Measurements from ENCODE around the gene PREX1. TPM values are rescaled to one million over a fixed set of nuclear protein-coding genes. Genes with fewer than 3 reads are reported as not detected.
A peak's percentile ranks its signal among the peaks of the same experiment; 100 is the strongest.

PREX1 gene
- total and polyA plus RNA-seq, 2 experiments from 2014 or later = 4.5 to 12.5 TPM

- H3K4me3 ChIP-seq = no peak overlapping the region
- H3K27ac ChIP-seq = peak overlapping the region; percentile 84
- no peaks in the 10 kb centered on the region for H3K36me3 ChIP-seq
- TF ChIP-seq CTCF (IDR thresholded peaks at IDR 0.05; ENCODE audit: low read depth, low read length) = no peak
- no peaks in the 10 kb centered on the region for H3K9me3 ChIP-seq (ENCODE audit: low read depth)
- peaks cover 18% of the 10 kb centered on the region for H3K4me1 ChIP-seq (ENCODE audit: low read depth)
- no peak for DNase-seq (ENCODE audit: low read depth in 1 of 2, low spot score in 1 of 2)
- H3K27me3 ChIP-seq = no peaks in the 10 kb centered on the region
These were observed 129.1 kb downstream of the PREX1 start for GRCh38 chr20:48698507-48699267.

GRCh38 chr20:48697845-48698491, 129.8 kb downstream of the PREX1 start:
- Histone ChIP-seq H3K27me3 (no peaks in the 10 kb centered on the region), H3K9me3 (ENCODE audit: low read depth) (no peaks in the 10 kb centered on the region), H3K4me1 (ENCODE audit: low read depth) (peaks cover 18% of the 10 kb centered on the region), H3K27ac (peak overlapping the region; percentile 84), H3K36me3 (no peaks in the 10 kb centered on the region), H3K4me3 (no peak overlapping the region)
- TF ChIP-seq CTCF (IDR thresholded peaks at IDR 0.05; ENCODE audit: low read depth, low read length) = no peak
- peak; percentile 94 to 97 for DNase-seq (ENCODE audit: low read depth in 1 of 2, low spot score in 1 of 2)

GRCh38 chr20:48696671-48697070, 131.1 kb downstream of the PREX1 start:
- H3K4me3 ChIP-seq = no peak overlapping the region
- no peaks in the 10 kb centered on the region for H3K9me3 ChIP-seq (ENCODE audit: low read depth)
- DNase-seq (ENCODE audit: low read depth in 1 of 2, low spot score in 1 of 2) = no peak
- no peaks in the 10 kb centered on the region for H3K27me3 ChIP-seq
- H3K27ac ChIP-seq = no peak overlapping the region
- H3K36me3 ChIP-seq = no peaks in the 10 kb centered on the region
- H3K4me1 ChIP-seq (ENCODE audit: low read depth) = peaks cover 18% of the 10 kb centered on the region
- no peak for TF ChIP-seq CTCF (IDR thresholded peaks at IDR 0.05; ENCODE audit: low read depth, low read length)

- DNase-seq (ENCODE audit: low read depth in 1 of 2, low spot score in 1 of 2) = no peak
- no peak for TF ChIP-seq CTCF (IDR thresholded peaks at IDR 0.05; ENCODE audit: low read depth, low read length)
- H3K36me3 ChIP-seq = no peaks in the 10 kb centered on the region
These were observed 132.1 kb downstream of the PREX1 start for GRCh38 chr20:48695738-48696137.

GRCh38 chr20:48695255-48695654, 132.5 kb downstream of the PREX1 start:
- Histone ChIP-seq H3K27ac (peak overlapping the region; percentile 91), H3K4me3 (no peak overlapping the region), H3K36me3 (no peaks in the 10 kb centered on the region), H3K9me3 (ENCODE audit: low read depth) (no peaks in the 10 kb centered on the region), H3K27me3 (no peaks in the 10 kb centered on the region), H3K4me1 (ENCODE audit: low read depth) (peaks cover 18% of the 10 kb centered on the region)
- DNase-seq (ENCODE audit: low read depth in 1 of 2, low spot score in 1 of 2) = peak in 1 of 2 donors; percentile 87
- TF ChIP-seq CTCF (IDR thresholded peaks at IDR 0.05; ENCODE audit: low read depth, low read length) = no peak

More at GRCh38 chr20:48695738-48696137, 132.1 kb downstream of the PREX1 start:
- H3K4me1 ChIP-seq (ENCODE audit: low read depth) = peaks cover 18% of the 10 kb centered on the region
- H3K4me3 ChIP-seq = no peak overlapping the region
- H3K27me3 ChIP-seq = no peaks in the 10 kb centered on the region
- peak overlapping the region; percentile 91 for H3K27ac ChIP-seq
- H3K9me3 ChIP-seq (ENCODE audit: low read depth) = no peaks in the 10 kb centered on the region

Data from cardiac muscle cell (in vitro differentiated cells and primary cell).